Measurements from ENCODE around the gene ITIH1.

The ITIH1 gene

DNA sequence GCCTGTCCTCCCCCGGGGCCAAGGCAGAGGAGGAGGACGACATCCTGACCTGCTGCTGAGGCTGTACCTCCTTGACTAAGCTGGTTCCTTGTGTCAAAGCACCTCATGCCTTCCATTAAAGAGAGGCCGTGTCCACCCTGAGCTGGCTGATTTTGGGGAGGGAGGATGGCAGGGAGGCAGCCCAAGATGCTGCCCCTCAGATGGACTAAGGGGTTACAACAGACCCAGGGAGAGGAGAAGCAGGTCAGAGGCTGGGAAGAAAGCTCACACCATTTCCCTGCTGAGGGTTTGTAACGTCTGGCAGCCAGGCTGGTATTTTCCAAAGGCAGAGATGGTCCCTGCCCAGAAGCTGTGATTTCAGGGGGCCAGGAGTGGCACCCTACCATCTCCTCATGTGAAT is 14.5 kb downstream of the ITIH1 start:
- TF ChIP-seq, protein P1, sequence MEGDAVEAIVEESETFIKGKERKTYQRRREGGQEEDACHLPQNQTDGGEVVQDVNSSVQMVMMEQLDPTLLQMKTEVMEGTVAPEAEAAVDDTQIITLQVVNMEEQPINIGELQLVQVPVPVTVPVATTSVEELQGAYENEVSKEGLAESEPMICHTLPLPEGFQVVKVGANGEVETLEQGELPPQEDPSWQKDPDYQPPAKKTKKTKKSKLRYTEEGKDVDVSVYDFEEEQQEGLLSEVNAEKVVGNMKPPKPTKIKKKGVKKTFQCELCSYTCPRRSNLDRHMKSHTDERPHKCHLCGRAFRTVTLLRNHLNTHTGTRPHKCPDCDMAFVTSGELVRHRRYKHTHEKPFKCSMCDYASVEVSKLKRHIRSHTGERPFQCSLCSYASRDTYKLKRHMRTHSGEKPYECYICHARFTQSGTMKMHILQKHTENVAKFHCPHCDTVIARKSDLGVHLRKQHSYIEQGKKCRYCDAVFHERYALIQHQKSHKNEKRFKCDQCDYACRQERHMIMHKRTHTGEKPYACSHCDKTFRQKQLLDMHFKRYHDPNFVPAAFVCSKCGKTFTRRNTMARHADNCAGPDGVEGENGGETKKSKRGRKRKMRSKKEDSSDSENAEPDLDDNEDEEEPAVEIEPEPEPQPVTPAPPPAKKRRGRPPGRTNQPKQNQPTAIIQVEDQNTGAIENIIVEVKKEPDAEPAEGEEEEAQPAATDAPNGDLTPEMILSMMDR (IDR thresholded peaks at IDR 0.05; ENCODE audit: low read depth, low read length) = no peak
- no peak overlapping the region for H3K4me3 ChIP-seq (ENCODE audit: low read depth, low read length)

DNA sequence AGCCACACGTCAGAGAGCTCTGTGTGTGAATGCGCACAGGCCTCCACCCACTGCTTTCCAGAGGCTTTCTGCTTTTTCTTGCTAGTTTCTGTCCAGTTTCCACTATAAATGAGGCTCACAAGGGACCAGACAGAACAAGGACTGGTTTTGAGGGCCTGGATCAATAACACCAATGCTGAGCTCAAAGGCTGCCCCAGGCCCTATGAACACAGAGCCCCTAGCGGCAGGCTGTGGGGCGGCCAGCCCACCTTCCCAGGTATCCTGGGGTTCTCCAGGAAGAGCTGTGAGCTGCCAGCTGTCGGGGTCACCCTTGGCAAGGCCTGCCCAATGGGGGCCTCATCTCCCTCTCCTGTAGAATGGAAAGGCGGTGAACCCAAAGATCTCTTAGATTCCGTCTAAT is 15.0 kb downstream of the ITIH1 start:
- H3K4me3 ChIP-seq (ENCODE audit: low read depth, low read length) = no peak overlapping the region
- TF ChIP-seq, protein P1 (IDR thresholded peaks at IDR 0.05; ENCODE audit: low read depth, low read length) = no peak

DNA sequence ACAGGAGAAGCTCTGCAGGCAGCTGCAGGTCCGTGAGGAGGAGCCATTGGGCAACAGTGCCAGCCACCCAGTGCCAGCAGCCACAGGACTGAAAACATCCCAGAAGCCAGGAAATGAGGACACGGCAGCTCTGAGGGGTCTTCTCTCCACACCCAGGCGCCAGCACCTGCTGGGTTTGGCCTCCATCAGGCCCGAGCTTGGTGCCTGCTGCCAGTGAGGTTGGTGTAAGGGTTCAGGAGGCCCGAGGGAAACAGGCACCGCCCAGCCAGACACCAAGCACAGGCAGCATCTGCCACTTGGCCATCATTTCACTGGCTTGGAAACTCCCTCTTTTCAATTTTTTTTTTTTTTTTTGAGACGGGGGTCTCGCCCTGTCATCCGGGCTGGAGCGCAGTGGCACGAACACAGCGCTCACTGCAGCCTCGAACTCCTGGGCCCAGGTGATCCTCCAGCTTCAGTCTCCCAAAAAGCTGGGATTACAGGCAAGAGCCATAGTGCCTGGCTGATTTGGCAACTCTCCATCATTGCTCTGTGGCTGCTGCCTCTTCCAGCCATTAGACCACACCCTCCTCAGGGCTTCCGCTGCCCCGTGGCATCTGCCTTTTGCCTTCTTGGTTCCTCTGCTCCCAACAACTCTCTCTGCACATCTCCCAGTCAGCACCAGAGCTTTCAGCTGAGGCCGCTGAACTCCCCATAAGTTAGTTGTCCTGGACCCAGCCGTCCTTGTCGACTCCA is 15.7 kb downstream of the ITIH1 start:
- TF ChIP-seq, protein P1 (IDR thresholded peaks at IDR 0.05; ENCODE audit: low read depth, low read length) = no peak
- H3K4me3 ChIP-seq (ENCODE audit: low read depth, low read length) = no peak overlapping the region

DNA sequence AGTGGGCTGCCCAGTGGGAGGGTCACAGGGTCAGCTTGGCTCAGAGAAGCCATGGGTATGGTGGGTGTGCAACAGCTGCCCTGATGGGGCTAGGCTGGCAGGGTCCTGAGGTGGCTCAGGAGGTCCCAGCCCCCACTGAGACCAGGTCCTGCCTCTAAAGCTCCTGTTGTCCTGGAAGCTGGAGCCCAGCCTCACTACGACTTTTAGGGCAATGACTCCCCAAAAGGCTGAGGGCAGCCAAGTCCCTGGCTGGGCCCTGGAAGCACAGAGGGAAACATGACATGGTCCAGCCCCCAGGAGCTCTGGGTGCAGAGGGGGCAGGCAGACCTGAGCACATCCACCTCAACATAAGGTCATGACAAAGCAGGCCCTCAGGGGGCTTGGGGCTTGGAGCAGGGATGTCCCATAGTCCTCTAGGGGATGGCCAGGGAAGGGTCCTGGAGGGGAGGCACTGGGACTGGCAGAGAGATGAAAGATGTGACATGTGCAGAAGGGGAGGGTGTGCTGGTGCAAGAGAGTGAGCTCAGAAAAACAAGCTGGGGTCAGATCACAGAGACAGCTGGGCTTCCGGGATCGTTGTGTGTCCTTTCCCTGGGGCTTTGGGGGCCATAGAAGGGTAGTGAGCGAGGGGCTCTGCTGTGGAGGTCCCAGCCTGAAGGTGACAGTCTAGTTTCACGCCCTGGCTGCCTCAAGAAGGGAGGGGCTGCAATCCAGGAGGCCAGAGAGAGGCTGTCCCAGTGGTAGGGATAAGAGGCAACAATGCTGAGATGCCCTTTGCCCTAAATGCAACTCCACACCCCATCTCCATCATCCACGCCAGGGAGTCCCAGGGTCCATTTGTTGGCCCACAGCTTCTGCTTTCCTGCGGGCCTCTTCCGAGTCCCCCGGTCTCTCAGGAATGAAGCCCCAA is 16.6 kb downstream of the ITIH1 start:
- TF ChIP-seq, protein P1 (IDR thresholded peaks at IDR 0.05; ENCODE audit: low read depth, low read length) = no peak

DNA sequence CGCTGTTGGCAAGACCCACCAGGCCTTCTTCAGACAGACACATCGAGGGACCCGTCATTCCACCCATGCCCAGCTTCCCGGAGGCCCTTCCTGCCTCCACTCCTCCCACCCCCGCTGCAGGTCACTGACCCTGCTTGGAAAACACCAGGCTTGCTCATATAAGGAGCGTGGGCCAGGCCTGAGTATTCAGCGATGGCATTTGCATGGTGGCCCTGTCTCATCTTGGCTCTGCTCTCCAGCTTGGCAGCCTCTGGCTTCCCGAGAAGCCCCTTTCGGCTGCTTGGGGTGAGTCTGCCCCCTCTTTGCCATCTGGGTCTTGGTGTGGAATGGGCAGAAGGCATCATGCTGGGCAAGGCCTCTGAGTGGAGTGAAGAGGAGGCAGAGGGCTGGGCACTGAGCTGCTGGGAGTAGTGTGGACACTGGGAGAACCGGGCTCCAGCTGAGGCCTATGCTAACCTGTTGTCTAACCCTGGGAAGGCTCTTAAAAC is 17.3 kb downstream of the ITIH1 start, which contains the start of gene ITIH3:
Gene ITIH3 (plus strand): TSS at position 185 of the 488 bp plus-strand sequence. CDS start 8 bp downstream, at position 193.
- TF ChIP-seq, protein P1 (IDR thresholded peaks at IDR 0.05; ENCODE audit: low read depth, low read length) = no peak
- H3K4me3 ChIP-seq (ENCODE audit: low read depth, low read length) = no peak within 1 kb of the TSS

More for the DNA sequence above, 16.6 kb downstream of the ITIH1 start:
- H3K4me3 ChIP-seq (ENCODE audit: low read depth, low read length) = no peak overlapping the region

DNA sequence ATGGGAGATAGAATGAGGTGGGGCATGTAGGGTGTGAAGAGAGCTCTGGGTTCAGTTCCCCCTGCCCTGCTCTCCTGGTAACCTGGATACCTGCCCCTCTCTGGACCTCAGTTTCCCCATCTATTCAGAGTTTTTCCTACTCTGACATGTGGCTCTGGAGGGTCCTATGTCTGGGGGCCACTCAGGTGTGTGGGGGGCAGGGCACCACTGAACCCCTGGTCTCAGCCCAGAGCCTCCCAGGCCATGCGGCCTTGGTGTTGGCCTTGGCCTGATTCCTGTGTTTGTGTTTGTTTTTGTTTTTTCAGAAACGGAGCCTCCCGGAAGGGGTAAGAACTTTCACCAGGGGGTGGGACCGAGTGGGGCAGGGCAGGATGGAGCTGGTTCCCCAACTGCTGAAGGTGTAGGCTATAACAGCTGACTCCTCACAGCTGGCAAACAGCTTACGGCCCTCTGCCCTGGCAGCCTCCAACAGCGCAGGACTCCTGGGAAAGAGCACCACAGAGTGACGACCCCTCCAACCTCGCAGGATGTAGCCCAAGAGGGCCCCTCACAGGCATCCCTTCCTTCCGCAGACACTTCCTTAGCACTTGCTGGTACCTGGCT is 18.0 kb downstream of the ITIH1 start:
- no peak overlapping the region for H3K4me3 ChIP-seq (ENCODE audit: low read depth, low read length)
- TF ChIP-seq, protein P1 (IDR thresholded peaks at IDR 0.05; ENCODE audit: low read depth, low read length) = no peak
